ENCODE results near the gene FBP1.

FBP1 gene

GRCh38 chr9:94586316-94586715 lies 53.0 kb downstream of the FBP1 start:
- Histone ChIP-seq H3K36me3 (ENCODE audit: control insufficient read depth, insufficient read depth, low read length) (no peaks in the 10 kb centered on the region), H3K27ac (ENCODE audit: insufficient read depth, low read depth, low read length, poor library complexity, severe bottlenecking) (no peak overlapping the region), H3K4me1 (ENCODE audit: control insufficient read depth, insufficient read depth, low read length) (no peaks in the 10 kb centered on the region), H3K9me3 (ENCODE audit: control insufficient read depth, low read length) (no peaks in the 10 kb centered on the region), H3K27me3 (ENCODE audit: control insufficient read depth, insufficient read depth, low read length, poor library complexity, severe bottlenecking) (no peaks in the 10 kb centered on the region), H3K4me3 (ENCODE audit: insufficient read depth, low read depth, low read length) (no peak overlapping the region)
- 86 to 98% methylated on average over 2 to 4 of the region's 4 CpGs for WGBS, 2 experiments

- no peaks in the 10 kb centered on the region for H3K36me3 ChIP-seq (ENCODE audit: control insufficient read depth, insufficient read depth, low read length)
- no peak overlapping the region for H3K4me3 ChIP-seq (ENCODE audit: insufficient read depth, low read depth, low read length)
- H3K27ac ChIP-seq (ENCODE audit: insufficient read depth, low read depth, low read length, poor library complexity, severe bottlenecking) = no peak overlapping the region
- no peaks in the 10 kb centered on the region for H3K9me3 ChIP-seq (ENCODE audit: control insufficient read depth, low read length)
- H3K27me3 ChIP-seq (ENCODE audit: control insufficient read depth, insufficient read depth, low read length, poor library complexity, severe bottlenecking) = no peaks in the 10 kb centered on the region
- H3K4me1 ChIP-seq (ENCODE audit: control insufficient read depth, insufficient read depth, low read length) = no peaks in the 10 kb centered on the region
- 89 to 94% methylated on average over 6 of the region's 6 CpGs for WGBS, 2 experiments
Measured at GRCh38 chr9:94584555-94584954, 54.8 kb downstream of the FBP1 start.

DNA sequence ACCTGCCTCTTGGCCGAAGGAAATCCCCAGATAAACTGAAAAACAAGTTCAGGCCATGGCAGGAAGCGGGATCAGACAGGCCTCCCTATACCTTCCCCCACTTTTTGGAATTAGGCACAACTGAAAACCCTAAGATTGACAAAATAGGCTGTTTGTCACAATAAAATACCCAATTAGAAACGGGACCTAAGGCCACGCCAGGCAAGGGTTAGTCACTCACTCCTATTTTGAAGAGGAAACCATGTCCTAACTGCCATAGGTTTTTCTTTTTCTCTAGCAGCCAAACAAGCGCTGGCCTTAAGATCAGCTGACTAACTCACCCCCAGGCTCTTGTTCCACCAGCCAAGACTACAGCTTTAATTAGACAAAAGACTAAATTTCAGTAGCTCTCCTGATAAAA lies 57.6 kb downstream of the FBP1 start:
- Histone ChIP-seq H3K27ac (ENCODE audit: insufficient read depth, low read depth, low read length, poor library complexity, severe bottlenecking) (no peak overlapping the region), H3K9me3 (ENCODE audit: control insufficient read depth, low read length) (no peaks in the 10 kb centered on the region), H3K4me1 (ENCODE audit: control insufficient read depth, insufficient read depth, low read length) (no peaks in the 10 kb centered on the region), H3K27me3 (ENCODE audit: control insufficient read depth, insufficient read depth, low read length, poor library complexity, severe bottlenecking) (no peaks in the 10 kb centered on the region), H3K36me3 (ENCODE audit: control insufficient read depth, insufficient read depth, low read length) (no peaks in the 10 kb centered on the region), H3K4me3 (ENCODE audit: insufficient read depth, low read depth, low read length) (no peak overlapping the region)
- 91 to 94% methylated on average over 5 of the region's 5 CpGs for WGBS, 2 experiments

DNA sequence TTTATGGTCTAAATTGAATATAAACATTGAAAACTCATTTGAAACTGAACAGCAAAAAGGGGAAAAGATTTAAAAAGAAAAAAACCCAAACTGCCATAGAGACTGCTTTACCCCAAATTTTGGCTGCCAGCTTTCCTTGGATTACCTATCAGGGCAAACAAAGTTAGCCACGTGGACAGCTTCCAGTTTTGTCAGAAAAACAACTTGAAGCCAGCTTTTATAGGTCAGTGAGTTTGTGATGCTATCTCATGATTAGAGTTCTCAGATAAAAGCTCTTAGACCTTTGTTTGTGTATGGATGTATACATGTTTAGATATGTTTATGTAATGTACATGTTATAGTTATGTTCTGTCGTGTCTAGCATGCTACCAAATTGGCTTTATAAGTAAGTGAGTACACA lies 61.7 kb downstream of the FBP1 start:
- Histone ChIP-seq H3K9me3 (ENCODE audit: control insufficient read depth, low read length) (no peaks in the 10 kb centered on the region), H3K4me3 (ENCODE audit: insufficient read depth, low read depth, low read length) (no peak overlapping the region), H3K27ac (ENCODE audit: insufficient read depth, low read depth, low read length, poor library complexity, severe bottlenecking) (no peak overlapping the region), H3K4me1 (ENCODE audit: control insufficient read depth, insufficient read depth, low read length) (no peaks in the 10 kb centered on the region), H3K36me3 (ENCODE audit: control insufficient read depth, insufficient read depth, low read length) (no peaks in the 10 kb centered on the region), H3K27me3 (ENCODE audit: control insufficient read depth, insufficient read depth, low read length, poor library complexity, severe bottlenecking) (no peaks in the 10 kb centered on the region)
- WGBS, 2 experiments = 82 to 83% methylated on average over 2 of the region's 2 CpGs

DNA sequence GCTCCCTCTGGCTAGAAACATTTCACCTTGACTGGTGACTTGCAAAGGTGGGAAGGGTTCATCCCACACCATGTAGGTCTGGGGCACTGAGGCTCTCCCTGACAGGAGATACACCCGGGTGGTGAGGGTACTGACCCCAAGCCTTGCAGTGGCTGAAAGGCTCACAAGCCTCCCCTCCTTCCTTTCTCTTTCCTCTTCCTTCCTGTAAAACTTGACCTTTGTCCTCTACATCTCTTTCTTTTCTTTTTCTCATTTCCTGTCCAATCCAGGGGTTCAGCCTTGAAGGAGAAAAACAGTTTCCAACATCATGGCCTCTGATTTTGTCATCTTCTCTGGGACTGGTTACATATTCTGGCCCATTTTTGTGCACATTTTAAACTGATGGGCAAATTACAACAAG lies 62.3 kb downstream of the FBP1 start:
- Histone ChIP-seq H3K27ac (ENCODE audit: insufficient read depth, low read depth, low read length, poor library complexity, severe bottlenecking) (no peak overlapping the region), H3K27me3 (ENCODE audit: control insufficient read depth, insufficient read depth, low read length, poor library complexity, severe bottlenecking) (no peaks in the 10 kb centered on the region), H3K4me1 (ENCODE audit: control insufficient read depth, insufficient read depth, low read length) (no peaks in the 10 kb centered on the region), H3K4me3 (ENCODE audit: insufficient read depth, low read depth, low read length) (no peak overlapping the region), H3K36me3 (ENCODE audit: control insufficient read depth, insufficient read depth, low read length) (no peaks in the 10 kb centered on the region), H3K9me3 (ENCODE audit: control insufficient read depth, low read length) (no peaks in the 10 kb centered on the region)
- WGBS, 2 experiments = 0% methylated on average over 1 of the region's 1 CpG

GRCh38 chr9:94576131-94576530 lies 63.2 kb downstream of the FBP1 start:
- Histone ChIP-seq H3K4me3 (ENCODE audit: insufficient read depth, low read depth, low read length) (no peak overlapping the region), H3K9me3 (ENCODE audit: control insufficient read depth, low read length) (no peaks in the 10 kb centered on the region), H3K36me3 (ENCODE audit: control insufficient read depth, insufficient read depth, low read length) (no peaks in the 10 kb centered on the region), H3K27me3 (ENCODE audit: control insufficient read depth, insufficient read depth, low read length, poor library complexity, severe bottlenecking) (no peaks in the 10 kb centered on the region), H3K27ac (ENCODE audit: insufficient read depth, low read depth, low read length, poor library complexity, severe bottlenecking) (no peak overlapping the region), H3K4me1 (ENCODE audit: control insufficient read depth, insufficient read depth, low read length) (no peaks in the 10 kb centered on the region)
- WGBS, 2 experiments = 93 to 94% methylated on average over 2 of the region's 2 CpGs

GRCh38 chr9:94568972-94569712 lies 70.2 kb downstream of the FBP1 start:
- H3K4me3 ChIP-seq (ENCODE audit: insufficient read depth, low read depth, low read length) = no peak overlapping the region
- H3K36me3 ChIP-seq (ENCODE audit: control insufficient read depth, insufficient read depth, low read length) = no peaks in the 10 kb centered on the region
- H3K4me1 ChIP-seq (ENCODE audit: control insufficient read depth, insufficient read depth, low read length) = no peaks in the 10 kb centered on the region
- H3K27ac ChIP-seq (ENCODE audit: insufficient read depth, low read depth, low read length, poor library complexity, severe bottlenecking) = no peak overlapping the region
- H3K9me3 ChIP-seq (ENCODE audit: control insufficient read depth, low read length) = no peaks in the 10 kb centered on the region
- WGBS, 2 experiments = 89 to 90% methylated on average over 17 of the region's 17 CpGs
- H3K27me3 ChIP-seq (ENCODE audit: control insufficient read depth, insufficient read depth, low read length, poor library complexity, severe bottlenecking) = no peaks in the 10 kb centered on the region

GRCh38 chr9:94568250-94568889 lies 70.9 kb downstream of the FBP1 start:
- Histone ChIP-seq H3K36me3 (ENCODE audit: control insufficient read depth, insufficient read depth, low read length) (no peaks in the 10 kb centered on the region), H3K4me1 (ENCODE audit: control insufficient read depth, insufficient read depth, low read length) (no peaks in the 10 kb centered on the region), H3K27me3 (ENCODE audit: control insufficient read depth, insufficient read depth, low read length, poor library complexity, severe bottlenecking) (no peaks in the 10 kb centered on the region), H3K27ac (ENCODE audit: insufficient read depth, low read depth, low read length, poor library complexity, severe bottlenecking) (no peak overlapping the region), H3K4me3 (ENCODE audit: insufficient read depth, low read depth, low read length) (no peak overlapping the region), H3K9me3 (ENCODE audit: control insufficient read depth, low read length) (no peaks in the 10 kb centered on the region)
- WGBS, 2 experiments = 95 to 96% methylated on average over 3 of the region's 3 CpGs

- Histone ChIP-seq H3K27me3 (ENCODE audit: control insufficient read depth, insufficient read depth, low read length, poor library complexity, severe bottlenecking) (no peaks in the 10 kb centered on the region), H3K36me3 (ENCODE audit: control insufficient read depth, insufficient read depth, low read length) (no peaks in the 10 kb centered on the region), H3K9me3 (ENCODE audit: control insufficient read depth, low read length) (no peaks in the 10 kb centered on the region), H3K4me3 (ENCODE audit: insufficient read depth, low read depth, low read length) (no peak overlapping the region), H3K4me1 (ENCODE audit: control insufficient read depth, insufficient read depth, low read length) (no peaks in the 10 kb centered on the region), H3K27ac (ENCODE audit: insufficient read depth, low read depth, low read length, poor library complexity, severe bottlenecking) (no peak overlapping the region)
- 96 to 100% methylated on average over 1 to 2 of the region's 2 CpGs for WGBS, 2 experiments
Measured at GRCh38 chr9:94567271-94567670, 72.0 kb downstream of the FBP1 start.

DNA sequence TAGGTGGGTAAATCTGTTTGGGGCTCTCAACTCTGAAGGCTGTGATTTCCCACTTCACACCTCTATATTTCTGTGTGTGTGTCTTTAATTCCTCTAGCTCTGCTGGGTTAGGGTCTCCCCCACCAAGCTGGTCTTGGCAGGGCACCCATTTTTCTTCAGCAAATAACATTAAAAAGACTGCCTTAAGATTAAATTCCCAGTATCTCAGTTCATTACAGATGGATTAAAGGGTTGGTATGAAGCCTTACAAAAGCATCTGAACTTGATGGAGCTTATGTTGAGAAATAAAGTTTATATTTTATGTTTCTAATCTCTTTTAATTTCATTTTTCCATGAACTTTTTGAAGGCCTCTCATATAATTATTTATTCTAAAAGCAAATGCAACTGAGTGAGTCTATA lies 72.8 kb downstream of the FBP1 start:
- Histone ChIP-seq H3K27me3 (ENCODE audit: control insufficient read depth, insufficient read depth, low read length, poor library complexity, severe bottlenecking) (no peaks in the 10 kb centered on the region), H3K9me3 (ENCODE audit: control insufficient read depth, low read length) (no peaks in the 10 kb centered on the region), H3K36me3 (ENCODE audit: control insufficient read depth, insufficient read depth, low read length) (no peaks in the 10 kb centered on the region), H3K4me1 (ENCODE audit: control insufficient read depth, insufficient read depth, low read length) (no peaks in the 10 kb centered on the region), H3K27ac (ENCODE audit: insufficient read depth, low read depth, low read length, poor library complexity, severe bottlenecking) (no peak overlapping the region), H3K4me3 (ENCODE audit: insufficient read depth, low read depth, low read length) (no peak overlapping the region)

All from ectodermal cell (in vitro differentiated cells).